NCI-H1105 treated with DMSO at 0.1 percent for 48 hours (cell line): ENCODE results near the gene SMARCE1.

Source experiments
- DNase-seq: peaks from one replicate; lab custom pipeline; 2025; lab: John Stamatoyannopoulos, UW

The SMARCE1 gene

DNA sequence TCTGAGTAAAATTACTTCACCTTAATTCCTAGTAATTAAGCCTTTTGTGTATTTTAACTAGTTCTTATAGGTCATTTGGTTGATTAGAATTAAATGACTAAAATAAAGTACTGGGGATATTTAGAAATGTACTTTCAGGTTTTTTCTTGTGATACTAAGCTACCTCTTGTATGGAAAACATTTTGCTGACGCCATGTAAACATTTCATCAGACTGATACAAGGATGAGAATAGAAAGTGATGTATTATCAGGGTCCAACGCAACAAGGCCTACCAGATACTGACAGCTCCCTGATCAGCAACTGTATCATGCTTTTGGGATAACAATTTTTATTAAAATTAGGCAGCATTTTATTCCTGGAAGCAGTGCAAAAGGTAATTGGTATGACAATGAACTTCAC is 1.7 kb downstream of the SMARCE1 start:
- no peak for DNase-seq

DNA sequence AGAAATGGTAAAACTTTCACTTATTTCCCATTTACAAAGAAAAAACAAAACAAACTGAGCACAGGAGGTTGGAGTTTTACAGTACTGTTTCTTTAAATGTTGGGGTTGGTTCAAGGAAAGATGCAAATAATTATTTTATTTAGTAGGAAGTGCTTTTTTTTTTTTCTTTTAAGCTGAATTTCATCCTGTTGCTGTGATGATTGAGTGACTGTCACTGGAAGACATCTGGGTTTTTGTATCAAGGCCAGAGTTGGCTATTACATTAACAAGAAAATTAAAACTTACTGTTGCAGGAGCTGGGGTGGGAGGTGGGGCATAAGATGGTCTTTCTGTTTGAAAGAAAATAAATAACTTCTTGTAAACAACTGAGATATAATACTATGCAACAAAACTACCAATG is 2.3 kb downstream of the SMARCE1 start:
- DNase-seq: no peak

DNA sequence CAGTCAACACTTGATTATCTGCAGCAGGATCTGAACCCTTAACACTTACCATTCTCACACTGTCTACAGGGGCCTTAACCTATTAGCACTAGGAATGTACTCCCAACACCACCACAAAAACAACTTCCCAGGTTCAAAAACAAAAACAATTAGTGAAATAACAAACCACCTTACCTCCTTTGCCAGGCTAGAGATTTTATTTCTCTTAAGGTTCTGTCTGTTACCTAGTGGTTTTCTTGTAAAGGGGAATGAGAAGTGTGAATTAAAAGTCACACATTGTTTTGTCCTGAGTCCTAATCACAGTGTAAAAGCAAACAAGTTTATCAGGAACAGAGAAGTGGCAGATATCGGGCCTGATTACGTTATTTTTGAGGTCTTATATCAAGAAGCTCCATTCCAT is 9.7 kb downstream of the SMARCE1 start:
- DNase-seq: no peak

DNA sequence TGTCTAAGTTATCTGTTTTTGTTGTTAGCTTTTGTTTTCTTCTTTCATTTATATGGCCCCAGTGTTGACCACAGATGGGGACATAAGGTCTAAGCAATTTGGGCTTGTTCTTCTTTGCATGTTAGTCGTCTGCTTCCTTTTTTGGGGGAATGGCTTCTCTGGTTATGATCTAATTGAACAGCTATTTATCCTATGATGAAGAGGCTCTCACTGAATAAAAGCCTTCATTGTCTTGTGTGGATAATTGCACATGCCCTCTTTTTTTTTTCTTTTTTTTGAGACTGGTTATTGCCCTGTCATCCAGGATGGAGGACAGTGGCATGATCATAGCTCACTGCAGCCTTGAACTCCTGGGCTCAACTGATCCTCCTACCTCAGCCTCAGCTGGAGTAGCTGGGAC is 13.7 kb downstream of the SMARCE1 start:
- DNase-seq: no peak

DNA sequence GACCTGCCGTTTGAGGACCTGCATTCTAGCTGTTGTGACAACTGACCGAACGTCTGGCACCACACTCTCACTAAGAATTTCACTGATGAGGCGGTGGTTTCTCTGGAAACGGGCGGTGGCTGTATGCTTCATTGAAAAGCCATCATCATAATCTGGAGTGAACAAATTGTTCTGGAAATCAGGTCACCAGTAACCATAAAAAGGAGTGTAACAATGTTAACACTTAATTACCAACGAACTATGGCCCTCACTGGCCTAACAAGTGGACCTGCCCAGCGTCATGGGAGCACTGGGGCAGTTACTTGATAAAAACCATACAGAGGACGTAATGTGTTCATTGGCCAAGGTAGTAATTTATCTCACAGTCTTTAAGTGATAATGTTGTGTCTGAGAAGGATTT is 15.4 kb downstream of the SMARCE1 start:
- DNase-seq: no peak

DNA sequence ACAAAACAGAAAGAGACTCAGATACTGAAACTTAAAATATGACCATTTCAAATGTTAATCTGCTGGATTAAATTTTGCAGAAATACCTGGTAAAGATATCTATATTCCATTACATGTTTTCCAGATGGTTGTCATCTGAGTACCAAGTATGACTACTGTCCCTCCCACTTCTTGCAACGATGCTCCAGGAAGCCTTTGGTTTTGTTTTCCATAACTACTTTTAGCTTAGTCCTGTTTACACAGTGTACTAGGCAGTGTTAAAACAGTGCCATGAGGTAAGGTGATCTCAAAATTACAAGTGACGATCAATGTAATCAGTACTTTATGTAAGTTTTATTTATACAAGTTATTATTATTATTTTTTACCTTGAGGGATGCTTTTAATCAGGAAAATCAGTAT is 17.8 kb downstream of the SMARCE1 start:
- DNase-seq: no peak

DNA sequence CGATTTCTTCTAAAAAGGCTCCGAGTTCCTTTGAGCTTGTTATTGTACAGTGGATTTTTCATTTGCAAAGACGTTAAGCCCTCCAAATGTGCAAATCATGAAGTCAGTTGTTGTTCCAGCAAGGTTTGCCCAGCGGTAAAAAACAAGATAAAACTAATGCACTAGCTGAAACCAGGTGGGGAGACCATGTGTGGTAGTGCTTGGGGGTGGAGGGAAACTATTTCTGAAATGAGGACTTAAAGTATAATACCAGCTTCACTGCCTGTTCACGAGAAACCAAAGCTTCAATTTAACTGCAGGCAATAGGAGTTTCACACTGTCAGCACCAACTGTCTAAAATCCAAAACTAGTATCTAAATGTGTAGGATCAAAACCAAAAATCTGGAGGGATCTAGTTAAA is 22.3 kb downstream of the SMARCE1 start:
- DNase-seq: no peak

DNA sequence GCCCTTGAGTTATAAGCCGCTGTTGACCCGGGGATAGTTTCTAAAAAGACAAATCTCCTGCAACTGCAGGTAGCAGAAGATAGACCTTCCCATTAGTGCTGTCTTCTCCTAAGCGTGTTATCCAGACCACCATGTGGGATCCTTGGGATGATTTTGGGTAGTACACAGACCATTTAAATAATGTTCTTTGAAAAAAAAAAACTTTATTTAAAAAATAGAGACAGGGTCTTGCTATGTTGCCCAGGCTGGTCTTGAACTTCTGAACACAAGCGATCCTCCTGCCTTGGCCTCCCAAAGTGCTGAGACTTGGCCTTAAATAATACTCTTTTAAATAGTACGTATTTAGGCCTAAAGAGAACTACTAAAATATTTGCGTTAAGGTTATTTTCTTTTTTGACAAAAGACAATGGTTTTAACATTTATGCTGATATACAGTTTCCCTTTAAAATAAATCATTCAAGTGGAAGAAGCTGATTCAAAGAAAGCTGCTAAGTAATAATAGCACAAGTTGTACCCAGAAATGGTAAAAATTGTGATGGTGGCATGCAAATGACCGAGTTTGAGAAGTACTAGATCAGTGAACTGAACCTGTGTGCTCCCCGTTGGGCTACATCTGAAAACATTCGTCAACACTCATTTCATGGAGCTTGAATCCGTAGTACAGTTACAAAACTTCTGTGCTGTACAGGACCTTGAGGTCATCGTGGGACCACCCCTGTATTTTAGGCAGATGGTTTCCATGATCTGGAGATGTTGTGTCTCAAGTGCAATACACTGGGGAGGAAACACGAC is 24.0 kb downstream of the SMARCE1 start:
- DNase-seq: no peak

DNA sequence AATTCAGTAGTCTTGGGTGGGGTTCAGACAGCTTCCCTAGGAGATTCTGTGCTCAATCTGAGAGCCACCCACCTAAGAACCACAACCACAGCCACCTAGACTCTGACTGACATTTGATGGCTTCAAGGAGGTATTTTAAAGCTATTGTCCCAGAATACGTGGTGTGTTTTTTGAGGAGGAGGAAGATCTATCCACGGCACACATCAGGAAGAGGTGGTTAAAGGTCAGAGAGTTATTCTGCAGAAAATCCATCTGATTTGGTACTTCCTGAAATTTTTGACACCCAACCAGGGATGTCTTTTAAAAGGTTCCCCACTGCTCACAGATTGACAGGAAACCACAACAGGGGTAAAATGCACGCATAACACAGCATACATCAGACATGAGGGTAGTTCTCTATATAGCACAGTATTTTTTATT is 25.1 kb downstream of the SMARCE1 start:
- no peak for DNase-seq

DNA sequence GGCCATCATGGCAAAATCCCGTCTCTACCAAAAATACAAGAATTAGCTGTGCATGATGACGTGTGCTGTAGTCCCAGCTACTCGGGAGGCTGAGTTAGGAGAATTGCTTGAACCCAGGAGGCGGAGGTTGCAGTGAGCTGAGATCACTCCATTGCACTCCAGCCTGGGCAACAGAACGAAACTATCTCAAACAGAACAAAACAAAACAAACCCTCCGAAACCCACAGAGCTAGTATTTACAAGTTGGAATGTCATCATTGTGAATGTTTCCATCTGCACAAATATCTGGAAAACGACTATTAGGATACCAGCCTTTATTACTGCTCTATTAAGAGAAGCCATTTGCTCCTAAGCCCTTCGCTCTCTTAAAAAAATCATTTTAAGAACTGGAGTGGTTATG is 26.0 kb downstream of the SMARCE1 start:
- no peak for DNase-seq

DNA sequence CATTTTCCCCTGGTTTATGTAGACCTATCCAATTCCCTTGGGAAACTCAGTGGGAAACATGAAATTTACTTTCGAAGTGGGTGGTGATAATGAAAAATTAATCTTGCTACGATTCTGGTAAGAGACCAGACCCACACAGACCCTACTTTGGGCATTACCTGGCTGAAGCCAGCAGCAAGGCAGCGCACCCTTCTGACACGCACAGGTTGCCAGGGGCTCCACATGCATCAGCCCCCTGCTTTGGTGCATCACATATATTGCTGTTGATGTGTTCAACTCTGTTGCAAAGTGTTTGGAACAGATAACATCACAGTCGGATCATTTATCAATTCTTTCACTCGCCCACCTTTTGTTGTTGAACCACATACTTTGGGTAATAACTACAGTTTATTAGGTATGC is 26.6 kb downstream of the SMARCE1 start:
- DNase-seq: no peak

DNA sequence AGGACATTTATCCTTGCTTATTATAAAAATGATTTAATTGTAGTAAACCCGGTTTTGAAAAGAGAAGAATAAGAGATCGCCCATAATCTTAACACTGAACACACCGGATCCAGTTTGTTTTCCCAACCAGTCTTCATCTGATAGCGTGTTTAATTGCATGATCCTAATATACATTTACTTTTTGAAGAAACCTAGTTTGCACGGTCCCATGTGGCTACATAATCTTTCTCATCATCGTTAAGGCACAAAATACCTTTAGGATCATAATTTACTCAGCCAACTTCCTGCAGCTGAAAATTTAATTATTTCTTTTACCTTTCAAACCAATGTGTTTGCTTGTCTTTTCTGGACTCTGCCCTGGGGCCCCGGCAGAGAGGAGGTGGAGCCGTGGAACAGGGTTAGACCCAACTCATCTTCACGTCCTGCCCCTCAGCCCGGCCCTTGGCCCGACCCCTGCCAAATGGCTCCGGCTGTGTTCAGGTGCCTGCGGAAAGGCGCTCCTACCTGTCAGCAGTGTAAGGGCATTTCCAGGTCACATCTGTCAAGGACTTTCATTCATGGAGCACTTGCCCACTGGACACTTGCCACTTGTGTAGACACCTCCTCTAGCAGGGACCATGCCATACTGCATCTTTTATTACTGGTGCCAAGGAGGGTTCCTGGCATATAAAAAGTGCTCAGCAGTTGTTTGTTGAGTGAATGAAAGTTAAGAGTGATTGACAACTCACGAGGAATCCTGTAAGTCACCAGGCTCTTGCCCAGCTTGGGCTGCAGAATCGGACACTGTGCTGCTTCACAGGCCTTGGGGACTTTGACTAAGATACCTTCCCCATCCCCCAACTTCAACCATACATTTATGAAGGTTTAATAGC is 28.6 kb downstream of the SMARCE1 start:
- no peak for DNase-seq

DNA sequence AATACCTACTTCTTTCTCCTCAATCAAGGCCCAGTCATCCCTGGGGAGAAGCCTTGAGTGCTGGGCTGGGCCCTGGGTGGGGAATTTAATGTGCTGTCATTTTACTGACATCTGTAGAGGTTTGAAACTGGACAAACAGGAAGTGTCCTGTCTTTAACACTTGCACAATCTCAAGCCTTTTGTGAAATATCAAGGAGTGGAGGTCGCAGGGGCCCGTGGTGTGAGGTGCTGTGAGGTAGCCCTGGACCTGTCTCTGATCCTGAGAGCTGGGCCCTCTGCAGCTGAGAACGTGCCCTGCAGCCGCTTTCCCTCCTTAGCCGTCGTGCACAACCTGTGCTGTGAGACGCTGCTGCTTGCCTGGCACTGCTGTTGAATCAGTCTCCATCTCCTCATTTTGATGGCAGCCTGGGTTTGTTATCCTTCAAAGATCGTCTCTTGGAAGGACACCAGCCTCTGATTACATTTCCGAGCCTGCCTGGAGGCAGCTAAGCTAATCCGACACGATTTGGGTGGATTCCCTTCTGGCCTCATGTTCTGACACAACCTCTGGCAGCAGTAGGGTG is 29.9 kb downstream of the SMARCE1 start:
- no peak for DNase-seq

DNA sequence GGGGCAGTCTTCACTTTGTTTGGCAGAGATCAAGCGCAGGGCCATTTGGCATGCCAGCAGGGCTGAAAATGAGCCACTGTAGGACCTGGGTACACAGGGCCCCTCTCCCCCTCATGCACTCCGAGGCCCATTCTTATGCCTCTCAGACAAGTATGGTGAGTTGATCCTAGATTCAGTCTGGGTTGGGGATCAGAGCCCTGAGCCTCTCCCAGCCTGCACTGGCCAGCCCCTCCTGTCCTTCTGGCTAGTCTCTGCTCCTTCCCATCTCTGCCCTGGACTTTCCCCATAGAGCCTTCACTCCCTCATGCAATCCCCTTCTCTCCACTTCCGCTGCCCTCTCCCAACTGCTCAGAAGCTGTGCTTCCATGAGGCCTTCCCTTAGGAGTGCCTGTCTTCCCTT is 31.0 kb downstream of the SMARCE1 start:
- no peak for DNase-seq

DNA sequence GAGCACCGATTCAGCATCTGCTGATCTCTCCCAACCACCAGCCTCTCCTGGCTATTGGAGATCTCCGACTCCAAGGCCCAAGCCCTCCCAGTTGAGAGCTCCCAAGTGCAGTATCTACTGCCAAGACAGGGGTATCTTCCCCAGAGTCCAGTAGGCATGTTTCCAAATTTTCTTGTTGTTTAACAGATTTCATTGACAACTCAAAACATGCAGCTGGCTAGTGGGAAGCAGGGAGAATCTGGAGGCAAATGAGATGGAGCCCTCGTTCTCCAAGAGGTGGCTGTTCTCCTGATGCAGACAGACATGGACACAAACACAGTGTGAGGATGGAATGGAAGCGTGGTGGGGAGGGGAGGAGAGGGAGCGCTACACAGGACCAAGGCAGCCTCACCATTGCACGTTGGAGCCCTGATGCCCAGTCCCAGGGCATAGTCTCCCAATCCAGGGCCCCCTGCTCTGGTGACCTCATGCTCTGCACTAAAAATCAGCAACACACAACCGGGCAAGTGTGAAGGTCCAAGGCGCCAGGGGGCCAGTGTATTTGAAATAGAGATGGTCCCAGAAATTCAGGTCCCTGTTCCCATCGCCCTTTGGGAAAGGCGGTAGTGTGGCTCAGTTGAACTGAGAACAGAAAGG is 31.7 kb downstream of the SMARCE1 start:
- no peak for DNase-seq

DNA sequence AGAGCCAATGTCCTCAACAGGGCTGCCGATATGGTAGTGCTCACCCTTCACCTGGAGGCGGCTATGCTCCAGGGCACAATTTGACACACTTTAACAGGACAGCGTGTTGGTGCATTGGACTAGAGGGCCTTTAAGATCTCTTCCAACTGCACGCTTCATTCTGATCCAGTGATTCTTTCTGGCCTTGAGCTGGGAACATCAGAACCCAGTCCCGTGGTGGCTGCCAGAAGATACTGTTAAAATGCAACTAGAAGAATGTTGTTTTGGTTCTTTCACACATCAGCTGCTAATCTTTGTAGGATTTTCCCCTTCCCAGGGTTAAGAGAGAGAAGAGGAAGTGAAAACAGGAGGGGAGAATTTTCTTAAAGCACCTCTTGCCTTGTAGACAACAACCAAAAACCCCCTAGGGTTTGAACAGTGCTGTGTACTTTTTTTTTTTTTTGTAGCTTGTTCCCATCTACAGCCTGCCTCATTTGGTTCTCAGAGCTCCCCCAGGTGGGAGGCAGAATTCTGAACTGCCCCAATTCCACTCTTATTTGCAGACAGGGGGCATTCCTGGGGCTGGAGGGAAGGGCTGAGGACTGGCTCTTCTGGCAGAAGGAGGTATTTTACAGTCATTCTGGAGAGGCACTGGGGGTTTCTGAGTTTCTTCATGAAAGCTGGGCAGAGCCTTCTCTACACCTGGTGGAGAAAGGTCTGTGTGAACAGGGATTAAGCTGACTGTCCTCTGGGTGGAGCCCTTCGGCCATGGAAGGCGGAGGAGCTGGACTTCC is 32.4 kb downstream of the SMARCE1 start:
- DNase-seq: peak; percentile 14

DNA sequence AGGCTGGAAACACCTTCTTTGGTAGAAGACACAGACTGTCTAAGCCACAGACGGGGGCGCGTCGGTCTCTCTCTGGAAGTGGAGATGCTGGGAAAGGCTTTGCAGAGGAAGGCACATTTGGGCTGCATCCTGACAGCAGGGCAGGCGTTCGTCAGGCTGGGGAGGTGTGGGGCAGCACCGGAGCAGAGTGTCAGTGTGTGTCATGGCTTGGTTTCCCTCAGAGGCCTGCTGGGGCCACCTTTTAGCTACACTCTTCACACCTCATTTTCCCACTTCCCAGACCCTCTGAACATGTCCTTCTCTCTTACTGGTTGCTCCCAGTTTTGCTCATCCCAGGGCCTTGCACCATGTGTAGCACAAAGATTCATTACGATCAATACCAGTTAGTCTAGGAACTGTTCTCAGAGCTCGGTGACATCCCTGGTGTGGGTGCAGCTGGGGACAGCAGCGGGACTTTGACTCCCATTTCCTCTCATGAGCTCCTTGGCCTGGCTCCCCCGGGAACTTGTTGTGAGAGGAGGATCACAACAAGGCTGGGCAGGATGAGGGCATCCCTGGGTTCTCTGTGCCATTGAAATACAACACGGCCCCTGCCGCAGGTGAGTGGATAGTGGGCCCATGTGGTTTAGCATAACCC is 33.1 kb downstream of the SMARCE1 start:
- no peak for DNase-seq

DNA sequence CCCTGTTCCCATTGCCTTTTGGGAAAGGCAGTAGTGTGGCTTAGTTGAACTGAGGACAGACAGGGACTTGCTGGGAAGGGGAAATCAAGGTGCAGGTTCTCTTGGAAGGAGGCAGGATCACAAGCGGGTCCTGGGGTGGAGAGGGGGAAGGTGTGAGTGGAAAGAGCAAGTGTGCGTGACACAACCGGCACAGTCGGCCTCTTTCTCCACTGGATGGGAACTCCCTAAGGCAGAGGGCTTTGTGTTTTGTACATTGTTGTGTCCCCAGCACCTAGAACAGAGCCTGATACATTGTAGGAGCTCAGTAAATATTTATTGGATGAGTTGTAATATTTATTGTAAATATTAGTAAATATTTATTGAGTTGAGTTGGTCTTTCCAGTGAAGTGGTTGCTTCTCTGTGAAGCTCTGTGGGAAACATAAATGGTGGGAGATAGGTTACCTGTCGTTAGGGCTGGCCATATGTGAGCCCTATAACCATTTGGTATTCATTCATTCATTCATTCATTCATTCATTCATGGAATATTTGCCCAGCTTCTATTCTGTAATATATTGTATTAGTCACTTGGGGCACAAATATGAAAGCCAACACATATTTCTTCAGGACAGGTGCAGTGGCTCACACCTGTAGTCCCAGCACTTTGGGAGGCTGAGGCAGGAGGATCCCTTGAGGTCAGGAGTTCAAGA is 34.0 kb downstream of the SMARCE1 start:
- no peak for DNase-seq

DNA sequence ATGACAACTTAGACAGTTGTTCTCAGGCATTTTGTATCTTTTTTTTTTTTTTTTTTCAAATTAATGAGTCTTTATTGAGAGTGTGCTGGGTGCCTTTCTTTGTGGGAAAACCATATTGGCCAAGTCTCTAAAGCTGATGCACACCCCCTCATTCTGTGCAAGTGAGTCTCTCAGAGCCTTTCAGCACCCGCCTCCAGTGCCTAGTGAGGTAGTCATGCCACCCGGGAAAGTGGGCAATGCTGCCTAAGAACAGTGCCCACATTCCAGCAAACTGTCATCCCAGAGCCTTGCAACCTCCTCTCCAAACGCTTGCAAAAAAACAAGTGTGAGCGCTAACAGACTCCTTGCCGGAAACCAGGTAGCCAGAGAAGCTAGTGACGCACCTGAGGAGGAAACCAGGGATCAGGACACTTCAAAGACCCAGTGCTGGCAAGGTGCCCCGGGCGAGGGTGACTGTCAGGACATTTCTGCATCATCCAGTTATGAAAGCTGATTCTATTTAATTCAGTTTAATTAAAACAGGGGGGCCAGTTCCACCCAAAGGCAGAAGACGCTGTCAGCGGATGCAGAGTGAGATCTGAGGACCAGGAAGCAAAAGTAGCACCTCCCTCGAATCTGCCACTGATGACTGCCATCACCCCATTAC is 34.9 kb downstream of the SMARCE1 start:
- DNase-seq: no peak

DNA sequence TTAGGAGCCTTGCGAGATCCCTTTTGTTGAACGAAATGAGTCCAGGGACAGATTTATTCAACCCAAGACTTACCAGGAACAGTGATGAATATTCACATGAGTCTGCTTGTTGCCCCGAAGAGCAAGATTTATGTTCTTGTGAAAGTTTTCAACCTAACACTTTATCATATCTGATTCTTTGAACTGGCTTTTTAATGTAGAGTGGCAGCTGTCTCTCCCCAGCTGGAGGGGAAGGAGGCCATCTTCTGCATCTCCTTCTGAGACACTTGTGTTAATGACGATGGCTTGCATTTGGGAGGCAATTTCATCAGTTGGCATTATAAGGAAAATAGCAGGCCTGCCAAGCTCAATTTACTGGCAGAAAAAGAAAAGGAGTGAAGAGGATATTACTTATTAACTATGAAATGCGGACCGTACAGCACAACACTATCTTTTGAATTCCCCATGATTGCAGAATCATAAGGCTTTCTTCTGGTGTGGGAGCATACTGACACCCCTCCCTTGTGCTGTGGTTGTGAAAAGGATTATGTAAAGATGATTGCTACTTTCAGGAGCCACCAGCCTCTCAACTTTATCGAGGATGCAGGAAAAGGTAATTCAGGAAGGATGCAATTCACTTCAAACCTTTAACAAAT is 35.7 kb downstream of the SMARCE1 start:
- no peak for DNase-seq
